Peyer's patch (tissue), 4 donors: ENCODE data around the gene SLC1A3. TPM values are rescaled to one million over a fixed set of nuclear protein-coding genes. Genes with fewer than 3 reads are reported as not detected.

Experiments used
- DNase-seq, 3 donors: peaks; one replicate each; pipeline ENCODE4 v3.0.0-alpha.2; 2017 to 2019
- H3K27ac ChIP-seq, 4 donors: fragments of 200-600 bp; sonication (generic); one replicate each; pipeline ENCODE4 v1.5.1; 2016 to 2019
- H3K27me3 ChIP-seq, 2 donors: fragments of 200-600 bp; sonication (generic); one replicate each; pipeline ENCODE4 v1.5.1; 2019
- H3K36me3 ChIP-seq, 3 donors: fragments of 200-600 bp; sonication (generic); one replicate each; pipeline ENCODE4 v1.5.1; 2016 to 2019
- H3K4me1 ChIP-seq, 4 donors: fragments of 200-600 bp; sonication (generic); one replicate each; pipeline ENCODE4 v1.5.1; 2016 to 2019
- H3K4me3 ChIP-seq, 4 donors: fragments of 200-600 bp; sonication (generic); 1 replicate in 3 of 4; 2 replicates in 1 of 4; pipeline ENCODE4 v1.5.1; 2016 to 2019; ENCODE audit warnings: mild to moderate bottlenecking in 1 of 4
- H3K9me3 ChIP-seq, 4 donors: fragments of 200-600 bp; sonication (generic); one replicate each; pipeline ENCODE4 v1.5.1; 2016 to 2019; ENCODE audit warnings: mild to moderate bottlenecking in 1 of 4
- CTCF ChIP-seq, 6 experiments: fragments of 450-650 bp in 4 of 6; fragments of 200-600 bp in 2 of 6; sonication (generic) in 1 of 6; IDR thresholded peaks; one replicate each; pipeline ENCODE4 v1.5.1; 2017 to 2019; ENCODE audit warnings: antibody characterized with exemption in 6 of 6, mild to moderate bottlenecking in 3 of 6, moderate library complexity in 1 of 6
- POLR2A ChIP-seq, 2 donors: fragments of 450-650 bp; IDR thresholded peaks; one replicate each; pipeline ENCODE4 v1.5.1; 2017; ENCODE audit warnings: antibody characterized with exemption in 2 of 2, mild to moderate bottlenecking in 2 of 2, moderate library complexity in 2 of 2
- total RNA-seq, 4 donors: library from RNA; depleted of rRNA; stranded (reverse); fragments of >200 nt; gene quantifications; one replicate each; pipeline ENCODE4 v1.1.0, GENCODE V29; 2016

SLC1A3 gene
- total RNA-seq, 4 donors from 2014 or later = 0.95 to 7.4 (median 3.0) TPM

- Histone ChIP-seq H3K36me3 (no peaks in the 10 kb centered on the region), H3K27me3 (no peaks in the 10 kb centered on the region), H3K9me3 (no peaks in the 10 kb centered on the region), H3K4me1 (no peaks in the 10 kb centered on the region), H3K27ac (no peak overlapping the region), H3K4me3 (no peak overlapping the region)
- TF ChIP-seq POLR2A (IDR thresholded peaks at IDR 0.05) (no peak), CTCF (IDR thresholded peaks at IDR 0.05) (no peak)
- no peak for DNase-seq
These were observed 30.7 kb downstream of the SLC1A3 start for GRCh38 chr5:36637101-36637500.

GRCh38 chr5:36637516-36637915 lies 31.1 kb downstream of the SLC1A3 start:
- Histone ChIP-seq H3K36me3 (no peaks in the 10 kb centered on the region), H3K4me1 (no peaks in the 10 kb centered on the region), H3K4me3 (no peak overlapping the region), H3K9me3 (no peaks in the 10 kb centered on the region), H3K27me3 (no peaks in the 10 kb centered on the region), H3K27ac (no peak overlapping the region)
- TF ChIP-seq CTCF (IDR thresholded peaks at IDR 0.05) = no peak
- TF ChIP-seq POLR2A (IDR thresholded peaks at IDR 0.05) = no peak
- DNase-seq = no peak

GRCh38 chr5:36638056-36638455 lies 31.6 kb downstream of the SLC1A3 start:
- no peaks in the 10 kb centered on the region for H3K9me3 ChIP-seq
- DNase-seq = no peak
- H3K27me3 ChIP-seq = no peaks in the 10 kb centered on the region
- H3K27ac ChIP-seq = no peak overlapping the region
- H3K4me1 ChIP-seq = no peaks in the 10 kb centered on the region
- TF ChIP-seq POLR2A (IDR thresholded peaks at IDR 0.05) = no peak
- no peak for TF ChIP-seq CTCF (IDR thresholded peaks at IDR 0.05)
- no peaks in the 10 kb centered on the region for H3K36me3 ChIP-seq
- no peak overlapping the region for H3K4me3 ChIP-seq

GRCh38 chr5:36640949-36641348 lies 34.5 kb downstream of the SLC1A3 start:
- Histone ChIP-seq H3K27me3 (no peaks in the 10 kb centered on the region), H3K27ac (no peak overlapping the region), H3K4me3 (no peak overlapping the region), H3K4me1 (no peaks in the 10 kb centered on the region), H3K36me3 (no peaks in the 10 kb centered on the region), H3K9me3 (no peaks in the 10 kb centered on the region)
- DNase-seq = no peak
- TF ChIP-seq CTCF (IDR thresholded peaks at IDR 0.05) (no peak), POLR2A (IDR thresholded peaks at IDR 0.05) (no peak)

- TF ChIP-seq POLR2A (IDR thresholded peaks at IDR 0.05) (no peak), CTCF (IDR thresholded peaks at IDR 0.05) (no peak)
These were observed 35.0 kb downstream of the SLC1A3 start for GRCh38 chr5:36641431-36641830.

DNA sequence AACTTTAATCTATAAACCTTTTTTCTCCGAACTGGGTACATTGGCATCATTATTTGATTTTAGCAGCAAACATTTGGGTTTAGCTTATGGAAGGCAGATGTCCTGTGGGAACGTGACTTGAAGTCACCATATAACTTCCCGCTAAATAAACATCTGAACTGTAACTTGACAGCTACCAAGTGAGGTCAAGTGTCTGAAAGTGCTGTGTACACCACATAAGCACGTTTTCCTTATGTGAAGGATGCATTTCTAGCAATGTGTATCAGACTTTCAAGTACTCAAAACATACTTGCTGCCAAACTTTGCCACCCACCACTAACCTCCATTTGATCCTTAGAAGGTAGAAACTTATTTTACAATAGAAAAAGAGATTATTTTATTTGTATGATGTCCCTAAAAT lies 35.7 kb downstream of the SLC1A3 start:
- Histone ChIP-seq H3K27me3 (no peaks in the 10 kb centered on the region), H3K4me1 (no peaks in the 10 kb centered on the region), H3K4me3 (no peak overlapping the region), H3K9me3 (no peaks in the 10 kb centered on the region), H3K36me3 (no peaks in the 10 kb centered on the region), H3K27ac (no peak overlapping the region)
- no peak for DNase-seq
- TF ChIP-seq CTCF (IDR thresholded peaks at IDR 0.05) (no peak), POLR2A (IDR thresholded peaks at IDR 0.05) (no peak)

More at GRCh38 chr5:36641431-36641830, 35.0 kb downstream of the SLC1A3 start:
- no peak for DNase-seq
- Histone ChIP-seq H3K27me3 (no peaks in the 10 kb centered on the region), H3K4me1 (no peaks in the 10 kb centered on the region), H3K4me3 (no peak overlapping the region), H3K27ac (no peak overlapping the region), H3K36me3 (no peaks in the 10 kb centered on the region), H3K9me3 (no peaks in the 10 kb centered on the region)
